Measurements from ENCODE around the gene EPS8.

EPS8 gene

GRCh38 chr12:15829255-15829654, 40.1 kb upstream of the EPS8 start:
- H3K4me3 ChIP-seq (replicated peaks; ENCODE audit: low read depth, low read length), result no peak overlapping the region
- no peak for DNase-seq (ENCODE audit: low read depth)
- no peak for TF ChIP-seq CTCF (IDR thresholded peaks at IDR 0.05; ENCODE audit: low read length, missing control alignments)

- no peak for TF ChIP-seq CTCF (IDR thresholded peaks at IDR 0.05; ENCODE audit: low read length, missing control alignments)
- no peak for DNase-seq (ENCODE audit: low read depth)
- H3K4me3 ChIP-seq (replicated peaks; ENCODE audit: low read depth, low read length), result no peak overlapping the region
These were observed 37.9 kb upstream of the EPS8 start for GRCh38 chr12:15827136-15827535.

- no peak for DNase-seq (ENCODE audit: low read depth)
- no peak overlapping the region for H3K4me3 ChIP-seq (replicated peaks; ENCODE audit: low read depth, low read length)
- no peak for TF ChIP-seq CTCF (IDR thresholded peaks at IDR 0.05; ENCODE audit: low read length, missing control alignments)
These were observed 35.3 kb upstream of the EPS8 start for GRCh38 chr12:15824516-15824915.

- no peak for DNase-seq (ENCODE audit: low read depth)
- no peak overlapping the region for H3K4me3 ChIP-seq (replicated peaks; ENCODE audit: low read depth, low read length)
- TF ChIP-seq CTCF (IDR thresholded peaks at IDR 0.05; ENCODE audit: low read length, missing control alignments), result no peak
These were observed 34.4 kb upstream of the EPS8 start for GRCh38 chr12:15823360-15824128.

- H3K4me3 ChIP-seq (replicated peaks; ENCODE audit: low read depth, low read length), result no peak overlapping the region
- TF ChIP-seq CTCF (IDR thresholded peaks at IDR 0.05; ENCODE audit: low read length, missing control alignments), result no peak
- DNase-seq (ENCODE audit: low read depth), result no peak
These were observed 30.7 kb upstream of the EPS8 start for GRCh38 chr12:15819644-15820437.

GRCh38 chr12:15818418-15818817, 29.2 kb upstream of the EPS8 start:
- no peak overlapping the region for H3K4me3 ChIP-seq (replicated peaks; ENCODE audit: low read depth, low read length)
- TF ChIP-seq CTCF (IDR thresholded peaks at IDR 0.05; ENCODE audit: low read length, missing control alignments), result no peak
- DNase-seq (ENCODE audit: low read depth), result no peak
